GM19395 (cell line): Measurements from ENCODE around the gene CYREN.
A peak's percentile ranks its signal among the peaks of the same experiment; 100 is the strongest.

Source experiments
- ATAC-seq: cut with Tn5 transposase; IDR thresholded peaks from one replicate; pipeline ENCODE4 v1.9.1; 2021; ENCODE audit warnings: mild to moderate bottlenecking, moderate library complexity; ENCODE audit not compliant: unreplicated experiment

The CYREN gene

DNA sequence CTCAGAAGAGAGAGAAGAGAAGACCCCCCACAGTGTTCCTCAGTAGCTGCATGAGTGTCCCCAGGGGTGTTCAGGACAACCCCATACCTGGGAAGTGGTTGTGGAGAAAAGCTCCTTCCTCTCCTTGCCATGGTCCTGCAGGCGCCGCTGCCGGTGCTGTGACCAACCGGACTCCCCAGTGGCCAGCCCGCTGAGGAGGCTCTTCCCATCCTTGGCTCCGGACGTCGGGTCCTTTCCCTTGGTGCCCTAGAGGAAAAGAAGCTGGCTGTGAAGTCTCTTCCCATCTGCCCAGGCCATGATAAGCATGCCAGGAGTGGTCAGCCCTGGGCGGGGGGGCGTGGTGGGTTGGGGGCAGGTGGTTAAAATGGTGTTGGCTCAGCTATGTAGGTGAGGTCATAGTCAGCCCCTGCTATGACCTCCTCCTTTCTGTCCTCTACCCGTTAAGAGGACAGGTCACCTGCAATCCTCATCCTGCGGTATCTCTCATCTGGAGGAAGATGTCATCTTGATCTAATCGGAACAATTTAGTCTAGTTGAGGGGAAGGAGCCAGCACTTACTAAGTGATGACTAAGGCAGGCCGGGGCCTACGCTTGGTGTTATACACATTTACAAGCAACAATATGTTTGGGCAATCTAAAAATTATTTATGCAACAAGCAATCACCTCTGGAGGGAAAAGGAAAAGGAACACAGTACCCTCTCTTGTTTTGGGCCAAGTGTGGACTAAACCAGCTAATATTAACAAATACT is 27.6 kb upstream of the CYREN start:
- no peak for ATAC-seq

DNA sequence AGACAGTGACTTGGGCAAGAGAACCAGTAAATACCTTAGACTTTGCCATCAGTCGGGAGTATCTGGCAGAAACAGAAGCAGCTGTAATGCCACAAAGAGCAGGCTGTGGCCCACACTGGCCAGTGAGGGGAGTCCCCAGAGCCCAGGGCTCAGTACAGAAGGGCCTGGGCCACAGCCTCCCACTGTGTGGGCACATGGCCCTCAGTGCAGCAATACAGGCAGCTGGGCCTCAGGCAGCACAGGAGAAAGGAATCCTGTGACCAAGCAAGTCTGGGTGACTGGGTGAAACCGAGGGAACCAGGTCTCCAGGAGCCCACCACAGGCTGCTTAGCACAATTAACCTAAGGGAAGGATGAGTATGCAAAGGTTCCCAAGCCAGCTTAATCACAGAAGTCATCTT is 26.8 kb upstream of the CYREN start:
- no peak for ATAC-seq

DNA sequence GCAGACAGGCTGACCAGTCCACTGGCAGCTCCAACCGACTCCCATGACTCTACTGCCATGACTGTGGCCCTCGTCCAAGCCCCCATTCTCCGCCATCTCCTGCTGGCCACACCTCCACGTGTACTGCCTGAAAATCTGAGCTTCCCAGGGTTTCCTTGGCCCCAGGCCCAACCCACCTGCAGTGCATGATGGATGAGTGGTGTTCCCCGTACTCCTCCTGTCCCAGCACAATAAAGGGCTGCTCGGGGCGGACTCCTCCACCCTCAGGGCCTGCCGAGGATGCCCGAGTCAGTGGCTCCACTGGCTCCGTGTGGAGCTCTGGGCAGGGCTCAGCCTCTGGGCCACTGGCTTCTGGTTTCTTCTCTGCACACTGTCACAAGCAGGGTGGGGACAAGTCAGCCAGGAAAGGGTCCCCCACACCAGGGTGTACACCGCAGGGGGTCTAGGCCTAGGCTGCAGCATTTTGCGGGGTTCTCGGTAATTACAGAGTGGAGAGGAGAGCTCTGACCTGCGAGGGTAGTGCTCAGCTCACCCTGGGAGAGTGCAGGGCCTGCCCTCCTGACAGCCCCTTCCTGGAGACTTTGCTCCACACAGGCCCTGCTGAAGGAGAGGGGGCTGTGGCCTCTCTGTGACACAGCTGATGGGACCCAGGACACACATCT is 25.6 kb upstream of the CYREN start:
- ATAC-seq = no peak

DNA sequence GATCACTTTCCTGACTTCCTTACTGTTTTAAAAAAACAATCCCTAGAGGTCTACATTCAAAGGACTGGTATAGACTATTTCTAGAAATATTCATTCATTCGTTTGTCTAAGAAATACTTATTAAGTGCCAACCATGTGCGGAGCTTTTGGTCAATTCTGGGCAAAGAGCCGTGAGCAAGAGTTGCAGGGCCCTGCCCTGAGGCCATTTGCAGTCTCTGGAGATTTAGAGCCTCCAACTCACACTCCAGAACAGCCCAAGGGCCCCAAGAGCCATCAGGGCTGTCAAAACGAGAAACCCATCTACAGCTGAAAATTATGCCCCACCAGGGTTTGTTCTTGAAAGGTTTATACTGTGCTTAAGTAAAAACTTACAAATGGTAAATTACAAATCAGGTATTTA is 24.6 kb upstream of the CYREN start:
- no peak for ATAC-seq

DNA sequence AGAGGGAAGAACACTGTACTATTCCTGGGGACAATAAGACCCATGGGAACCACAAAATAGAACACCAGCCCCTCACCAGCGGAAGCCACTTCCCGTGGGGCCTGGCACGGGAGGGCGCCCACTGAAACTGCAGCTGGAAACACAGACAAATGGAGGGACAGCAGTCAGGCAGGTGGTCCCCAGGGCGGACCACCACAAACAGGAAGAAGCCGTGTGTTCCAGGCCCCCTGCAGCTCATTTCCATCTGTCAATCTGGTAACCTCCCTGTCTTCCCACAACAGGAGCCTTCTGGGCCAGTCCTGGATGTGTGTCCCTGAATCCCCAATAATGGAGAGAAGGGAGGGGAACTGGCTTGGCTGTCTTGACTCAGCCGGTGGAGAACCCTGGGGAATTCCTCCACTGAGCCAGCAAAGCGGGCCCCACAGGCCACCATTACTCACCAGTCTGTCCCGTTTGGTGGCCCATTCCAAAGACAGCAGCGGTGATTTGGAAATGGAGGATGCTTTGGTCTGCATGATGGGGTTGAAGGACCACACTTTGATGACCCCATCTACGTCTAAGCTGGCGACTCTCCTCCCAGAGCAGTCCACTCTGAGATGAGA is 24.1 kb upstream of the CYREN start:
- no peak for ATAC-seq

DNA sequence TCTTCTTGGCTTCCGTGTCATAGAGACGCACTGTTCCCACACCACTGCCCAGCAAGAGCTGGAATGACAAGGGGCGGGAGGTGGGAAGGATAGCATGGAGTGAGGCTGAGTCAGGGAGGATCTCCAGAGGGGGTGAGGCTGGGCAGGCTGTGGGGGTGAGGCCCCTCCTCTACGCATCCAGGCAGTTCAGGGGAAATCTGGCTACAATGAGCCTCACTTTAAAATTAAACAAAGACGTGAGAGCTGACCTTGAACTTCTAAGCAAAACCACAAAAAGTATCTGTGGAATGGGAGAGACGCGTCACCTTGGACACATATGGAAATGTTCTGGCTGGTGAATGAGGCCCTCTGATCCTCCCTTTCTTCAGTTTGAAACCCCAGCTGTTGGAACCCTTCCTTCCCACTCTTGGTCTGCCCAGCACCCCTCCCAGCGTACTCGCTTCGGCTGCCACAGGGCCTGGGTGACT is 23.1 kb upstream of the CYREN start:
- ATAC-seq = no peak

DNA sequence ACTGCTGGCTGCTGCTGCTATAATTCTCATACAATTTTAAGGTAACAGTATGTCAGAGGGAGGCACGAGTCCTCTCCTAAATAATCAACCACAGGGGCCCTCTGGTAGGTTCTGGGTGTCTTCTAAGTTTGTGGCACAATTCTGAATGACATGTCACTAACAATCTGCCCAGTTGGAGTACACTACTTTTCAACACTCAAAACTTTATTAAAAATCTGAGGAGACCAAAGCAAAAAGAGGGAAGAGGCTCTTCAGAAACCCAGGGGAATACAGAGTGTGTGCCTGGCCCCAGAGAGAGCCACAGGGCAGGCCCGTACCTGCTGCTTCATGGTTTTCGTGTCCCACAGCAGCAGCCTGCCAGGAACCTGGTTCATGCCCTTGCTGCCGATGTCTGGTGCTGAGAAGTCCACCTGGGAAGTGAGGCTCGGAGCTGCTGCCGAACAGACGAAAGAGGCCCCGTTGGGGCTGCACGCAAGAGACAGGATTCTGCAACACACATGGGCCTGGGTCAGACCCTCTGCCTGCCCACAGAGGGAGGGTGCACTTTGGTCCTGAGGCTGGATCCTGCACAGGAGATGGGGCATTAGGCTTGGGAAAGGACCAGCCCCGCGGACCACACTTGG is 22.5 kb upstream of the CYREN start:
- ATAC-seq = no peak

DNA sequence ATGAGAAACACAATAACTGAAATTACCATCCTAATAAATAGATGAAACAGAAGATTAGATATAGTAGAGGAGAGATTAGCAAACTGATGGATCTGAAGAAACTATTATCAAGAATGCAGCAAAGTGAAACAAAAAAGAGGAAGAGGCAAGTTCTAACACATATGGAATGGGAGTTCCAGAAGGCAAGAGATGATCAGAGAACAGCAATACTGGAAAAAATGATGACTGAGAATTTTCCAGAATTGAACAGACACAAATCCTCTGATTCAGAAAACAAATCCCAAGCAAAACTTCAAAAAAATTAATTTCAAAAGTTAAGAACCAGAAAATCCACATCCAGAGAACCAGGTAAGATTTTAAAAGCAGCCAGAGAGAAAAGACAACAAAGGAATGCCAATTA is 20.2 kb upstream of the CYREN start:
- no peak for ATAC-seq

DNA sequence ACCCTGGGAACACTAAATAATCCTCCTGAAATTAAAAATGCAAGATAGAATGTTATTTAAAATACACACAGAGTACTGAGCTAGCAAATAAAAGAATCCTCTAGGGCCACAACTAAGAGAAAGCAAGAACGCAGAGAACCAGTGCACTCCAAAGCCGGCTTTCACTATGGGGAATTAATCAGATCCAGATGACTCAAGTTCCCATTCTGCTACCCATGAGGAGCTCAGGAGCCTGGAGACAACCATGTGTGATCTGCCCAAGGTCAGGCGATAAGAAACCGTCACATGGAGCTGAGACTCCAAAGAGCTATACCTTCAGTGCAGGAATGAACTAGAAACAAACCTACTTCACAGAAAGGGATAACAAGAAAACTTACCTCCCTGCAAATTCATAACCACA is 19.5 kb upstream of the CYREN start:
- ATAC-seq = no peak

DNA sequence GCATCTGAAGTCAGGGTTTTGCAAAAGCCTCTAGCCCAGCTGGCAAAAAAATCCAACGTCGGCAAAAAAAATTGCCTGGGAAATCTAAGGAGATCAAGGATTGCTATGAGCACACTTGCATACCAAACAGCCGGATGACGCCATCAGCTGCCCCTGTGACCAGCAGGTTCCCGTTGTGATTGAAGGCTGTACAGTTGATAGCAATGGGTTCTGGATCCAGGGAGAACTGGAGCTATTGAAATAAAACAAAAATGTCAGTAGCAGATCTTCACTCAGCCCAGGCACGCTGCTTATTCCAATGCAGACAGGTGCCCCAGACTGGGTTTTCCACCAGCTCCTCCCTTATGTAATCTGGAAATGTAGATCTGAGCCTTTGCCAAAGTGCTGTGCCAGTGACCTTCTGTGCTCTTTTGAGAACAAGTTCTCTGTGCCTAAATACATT is 18.7 kb upstream of the CYREN start:
- ATAC-seq = no peak

DNA sequence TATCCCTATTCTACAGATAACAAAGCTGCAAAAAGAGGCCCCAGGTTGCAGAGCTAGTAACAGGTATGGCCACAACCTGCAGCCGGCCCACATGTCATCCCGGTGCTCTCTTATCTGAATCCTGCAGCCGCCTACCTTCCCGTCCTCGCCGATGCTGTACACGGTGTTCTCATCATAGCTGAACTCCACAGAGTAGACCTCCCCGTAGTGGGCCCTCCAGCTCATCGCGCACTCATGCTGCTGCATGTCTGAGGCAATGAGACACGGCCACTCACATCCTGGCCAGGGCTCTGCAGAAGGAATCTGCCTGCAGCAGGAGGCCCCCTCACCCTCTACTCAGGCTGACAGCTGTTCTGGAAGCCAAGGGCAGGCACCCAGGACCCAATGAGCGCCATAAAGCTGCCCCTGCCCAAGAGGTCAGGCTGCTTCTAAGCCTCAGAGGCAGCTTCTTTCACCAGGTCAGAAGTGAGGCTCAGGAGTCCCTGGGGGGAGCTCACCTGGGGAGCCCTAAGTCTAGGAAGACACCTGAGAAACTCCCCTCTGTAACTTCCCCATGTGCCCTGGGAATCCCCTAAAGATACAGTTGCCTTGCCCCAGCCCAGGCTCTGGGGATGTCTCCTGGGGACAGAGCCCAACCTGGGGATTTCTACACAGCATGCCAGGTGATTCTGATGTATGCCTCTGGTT is 17.9 kb upstream of the CYREN start:
- no peak for ATAC-seq

DNA sequence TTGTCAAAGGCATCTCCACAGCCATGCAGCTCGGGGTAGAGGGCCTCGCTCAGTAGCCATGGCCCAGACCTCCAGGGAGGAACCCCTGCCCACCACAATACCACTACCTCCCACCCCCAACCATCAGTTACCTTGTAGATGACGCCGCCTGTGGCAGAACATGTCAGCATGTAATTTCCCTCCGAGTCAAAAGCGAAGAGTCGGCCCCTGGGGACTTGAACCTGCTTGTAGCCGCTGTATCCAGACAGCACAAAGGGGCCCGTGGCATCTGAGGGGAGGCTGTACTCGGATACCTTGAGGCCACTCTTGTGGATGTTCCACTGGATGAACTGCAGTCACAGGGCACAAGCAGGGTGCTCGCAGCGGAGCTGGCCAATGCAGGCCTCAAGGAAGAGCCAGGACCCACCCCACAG is 16.3 kb upstream of the CYREN start:
- ATAC-seq = peak; percentile 71

DNA sequence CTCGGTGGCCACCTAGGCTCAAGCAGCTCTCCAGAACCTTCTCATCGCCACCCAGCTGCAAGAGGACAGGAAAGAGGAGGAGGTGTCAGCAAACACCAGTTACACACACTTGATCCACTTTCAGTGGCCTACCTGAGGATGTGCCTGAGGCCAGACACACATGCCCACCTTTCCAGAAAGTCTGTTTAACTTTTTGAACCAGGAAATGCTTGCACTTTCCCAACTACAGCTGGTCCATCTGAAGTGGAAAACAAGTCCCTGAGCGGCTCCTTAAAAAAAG is 15.7 kb upstream of the CYREN start:
- ATAC-seq = peak; percentile 4

DNA sequence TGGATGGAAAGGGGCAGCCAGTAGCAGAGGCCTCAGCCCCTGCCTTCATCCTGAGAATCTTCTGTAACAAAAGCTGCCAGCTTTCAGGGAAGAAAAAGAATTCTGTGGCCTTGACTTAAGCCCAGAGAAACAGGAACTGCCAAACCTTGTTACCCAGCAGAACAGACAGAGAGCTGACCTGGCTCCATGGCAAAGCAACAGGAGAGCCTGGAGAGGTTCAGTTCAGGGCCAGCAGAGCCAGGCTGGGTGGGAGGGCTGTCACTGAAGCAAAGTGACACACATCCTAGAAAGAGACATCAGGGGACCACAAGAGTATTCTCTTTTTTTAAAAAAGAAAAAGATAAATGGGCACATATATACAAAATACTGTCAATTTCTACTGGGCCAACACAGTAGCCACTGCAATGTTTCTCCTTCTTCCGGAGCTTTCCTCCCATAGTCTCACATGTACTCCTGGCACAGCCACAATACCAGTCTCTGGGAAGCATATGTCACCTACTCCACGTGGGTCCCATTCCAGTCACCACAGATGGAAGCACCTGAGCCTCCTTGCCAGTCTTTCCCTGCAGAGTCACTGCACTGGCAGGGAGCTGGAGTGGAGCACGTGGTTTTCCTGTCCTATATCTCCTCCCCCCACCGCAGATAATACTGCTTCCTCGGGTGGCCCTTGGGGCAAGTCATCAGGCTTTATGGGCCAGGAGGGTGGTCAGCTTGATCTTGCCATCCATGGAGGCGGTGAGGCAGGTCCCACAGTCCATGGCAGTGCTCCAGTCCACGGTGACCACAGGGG is 15.2 kb upstream of the CYREN start:
- ATAC-seq = no peak

DNA sequence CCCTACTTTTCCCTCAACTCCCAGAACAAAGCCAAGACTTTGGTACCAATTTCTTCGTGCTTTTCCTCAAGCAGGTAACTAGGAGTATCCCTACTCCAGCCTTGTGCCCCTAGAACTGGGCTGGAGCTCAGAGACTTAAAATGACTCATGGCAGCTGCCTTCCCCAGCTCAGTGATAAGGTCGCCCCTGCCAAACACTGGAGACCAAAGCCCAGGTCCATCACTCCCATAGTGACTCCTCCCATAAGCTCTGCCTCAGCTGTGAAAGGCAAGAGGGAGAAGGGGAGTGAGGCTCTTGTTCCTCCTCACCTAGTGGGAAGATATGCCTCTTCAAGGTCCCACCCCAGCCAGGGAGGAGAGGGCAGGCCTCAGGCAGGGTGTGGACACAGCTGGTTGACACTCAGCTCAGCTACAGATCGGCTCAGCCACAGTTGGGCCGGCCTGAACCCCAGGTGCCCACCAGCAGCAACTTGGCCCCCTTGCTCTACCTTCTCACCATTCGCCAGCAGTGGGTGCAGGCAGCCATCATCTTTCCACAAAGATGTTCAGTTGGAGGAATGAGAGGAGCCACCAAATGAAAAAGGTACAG is 13.8 kb upstream of the CYREN start:
- no peak for ATAC-seq

DNA sequence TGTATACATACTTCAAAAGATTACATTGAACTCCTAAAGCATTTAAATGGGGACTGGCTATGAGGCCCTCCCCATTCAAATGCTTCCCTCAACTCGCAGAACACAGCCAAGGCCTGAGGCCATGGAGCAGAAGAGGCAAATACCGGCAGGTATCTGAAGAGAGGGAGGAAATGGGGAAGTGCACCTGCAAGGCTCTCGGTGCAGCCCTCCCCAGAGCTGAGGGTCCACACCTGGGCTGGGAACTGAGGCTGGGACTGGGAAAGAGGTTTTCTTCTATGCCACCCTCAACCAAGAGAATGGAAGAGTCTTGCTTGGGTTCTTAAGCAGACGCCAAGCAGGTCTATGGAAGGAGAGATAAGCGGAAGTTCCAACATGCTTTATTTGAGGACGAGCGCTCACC is 13.0 kb upstream of the CYREN start:
- no peak for ATAC-seq

DNA sequence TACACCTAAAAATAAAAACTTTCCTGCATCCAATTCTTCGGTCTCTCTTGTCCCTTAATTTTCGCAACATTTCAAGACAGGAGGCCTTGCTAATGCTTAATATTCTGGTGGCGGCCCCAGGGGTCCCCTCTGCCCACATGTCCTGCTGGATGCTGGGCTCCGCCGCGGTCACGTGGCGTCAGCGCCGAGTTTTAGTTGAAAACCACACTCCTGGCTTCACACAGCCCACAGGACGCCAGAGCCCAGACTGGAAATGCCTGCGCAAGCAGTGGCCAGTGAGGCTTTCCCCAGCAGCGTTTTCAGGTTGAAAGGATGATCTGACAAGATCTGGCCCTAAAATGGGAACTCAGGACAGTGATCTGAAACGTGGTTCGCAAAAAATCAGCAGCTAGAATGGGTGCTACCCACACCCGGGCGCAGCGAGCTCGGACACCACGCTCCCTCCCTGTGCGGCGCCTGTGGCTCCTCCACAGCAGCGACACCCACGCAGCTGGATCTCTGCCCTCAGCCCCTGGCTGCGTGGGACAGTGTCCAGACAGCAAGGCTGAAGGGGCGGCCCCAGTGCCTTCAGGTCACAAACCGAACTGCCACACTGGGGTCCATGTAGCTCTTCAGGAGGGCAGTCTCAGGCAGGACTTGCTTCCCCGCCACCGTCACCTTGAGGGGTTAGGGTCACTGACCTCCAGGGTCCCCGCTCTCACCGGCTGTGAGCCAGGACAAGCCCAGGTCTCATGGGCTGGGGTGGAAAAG is 11.6 kb upstream of the CYREN start:
- ATAC-seq = no peak

DNA sequence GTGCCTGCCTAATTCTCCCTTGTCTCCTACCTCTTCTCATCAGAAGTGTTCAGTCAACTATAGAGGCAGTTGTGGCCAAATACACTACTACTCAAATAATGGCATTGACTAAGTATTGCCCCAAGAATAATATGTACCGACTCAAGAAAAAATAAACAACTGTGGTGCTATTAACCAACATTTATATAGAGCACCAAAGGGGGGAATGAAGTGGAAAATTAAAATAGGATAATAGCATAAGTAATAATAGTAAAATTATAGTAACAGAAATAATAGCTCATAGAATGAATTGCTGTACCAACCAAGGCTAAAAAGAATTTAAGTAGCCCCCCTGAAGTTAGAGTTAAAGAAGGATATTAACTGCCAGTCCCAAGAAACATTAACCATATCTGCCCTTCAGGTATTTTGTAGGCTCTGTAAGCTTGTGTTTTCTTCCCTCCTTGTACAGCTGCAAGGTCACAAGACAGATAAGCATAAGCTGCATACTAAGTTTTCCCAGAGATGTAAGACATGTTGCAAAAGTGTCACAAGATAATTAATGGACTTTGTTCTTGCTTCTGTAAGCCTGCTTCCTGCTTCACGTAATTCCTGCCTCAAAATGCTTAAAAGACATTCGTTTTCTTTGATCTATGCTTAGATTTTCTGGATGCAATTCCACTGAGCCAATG is 10.9 kb upstream of the CYREN start:
- no peak for ATAC-seq

DNA sequence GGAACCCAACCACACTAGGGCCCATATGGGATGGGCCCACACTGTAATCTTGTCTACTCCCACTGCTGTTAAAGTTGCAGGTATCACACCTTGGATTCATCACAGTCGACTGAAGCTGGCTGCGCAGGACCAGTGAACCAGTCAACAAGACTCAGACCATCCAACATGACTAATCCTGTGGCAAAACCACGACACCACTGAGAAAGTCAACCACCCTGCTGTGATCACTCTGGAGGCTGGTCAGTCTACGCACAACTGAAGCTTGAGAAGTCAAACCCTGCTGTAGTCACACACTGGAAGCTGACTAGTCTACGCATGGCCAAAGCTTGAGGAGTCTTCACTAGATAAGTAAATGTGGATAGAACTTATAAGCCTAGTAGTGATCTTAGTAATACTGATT is 9.6 kb upstream of the CYREN start:
- no peak for ATAC-seq
